ENCODE data around the gene GRM7. TPM values are rescaled to one million over a fixed set of nuclear protein-coding genes. Genes with fewer than 3 reads are reported as not detected.

GRM7 gene
- total RNA-seq, 1 experiment from 2014 or later, result 0.66 TPM

- DNase-seq (ENCODE audit: low read depth, low spot score), result no peak
- in situ Hi-C loops (cut with HindIII; ENCODE audit: low pct_unique_long_range_greater_than_20kb, low sequenced_read_pairs), result no loop called here
These were observed 448.8 kb downstream of the GRM7 start for GRCh38 chr3:7309641-7310102.

GRCh38 chr3:7315037-7315436 lies 454.1 kb downstream of the GRM7 start:
- in situ Hi-C loops (cut with HindIII; ENCODE audit: low pct_unique_long_range_greater_than_20kb, low sequenced_read_pairs), result no loop called here
- DNase-seq (ENCODE audit: low read depth, low spot score), result no peak

- in situ Hi-C loops (cut with HindIII; ENCODE audit: low pct_unique_long_range_greater_than_20kb, low sequenced_read_pairs), result no loop called here
- DNase-seq (ENCODE audit: low read depth, low spot score), result no peak
These were observed 462.2 kb downstream of the GRM7 start for GRCh38 chr3:7322957-7323669.

- in situ Hi-C loops (cut with HindIII; ENCODE audit: low pct_unique_long_range_greater_than_20kb, low sequenced_read_pairs), result no loop called here
- DNase-seq (ENCODE audit: low read depth, low spot score), result no peak
These were observed 467.4 kb downstream of the GRM7 start for GRCh38 chr3:7328339-7328738.

GRCh38 chr3:7332696-7333095 lies 471.8 kb downstream of the GRM7 start:
- in situ Hi-C loops (cut with HindIII; ENCODE audit: low pct_unique_long_range_greater_than_20kb, low sequenced_read_pairs), result no loop called here
- DNase-seq (ENCODE audit: low read depth, low spot score), result no peak

- in situ Hi-C loops (cut with HindIII; ENCODE audit: low pct_unique_long_range_greater_than_20kb, low sequenced_read_pairs), result no loop called here
- DNase-seq (ENCODE audit: low read depth, low spot score), result no peak
These were observed 472.2 kb downstream of the GRM7 start for GRCh38 chr3:7333125-7333524.

GRCh38 chr3:7340795-7341194 lies 479.9 kb downstream of the GRM7 start:
- in situ Hi-C loops (cut with HindIII; ENCODE audit: low pct_unique_long_range_greater_than_20kb, low sequenced_read_pairs), result no loop called here
- DNase-seq (ENCODE audit: low read depth, low spot score), result no peak

GRCh38 chr3:7346364-7346763 lies 485.4 kb downstream of the GRM7 start:
- in situ Hi-C loops (cut with HindIII; ENCODE audit: low pct_unique_long_range_greater_than_20kb, low sequenced_read_pairs), result no loop called here

GRCh38 chr3:7357101-7357500 lies 496.2 kb downstream of the GRM7 start:
- in situ Hi-C loops (cut with HindIII; ENCODE audit: low pct_unique_long_range_greater_than_20kb, low sequenced_read_pairs), result no loop called here
- no peak for DNase-seq (ENCODE audit: low read depth, low spot score)

More at GRCh38 chr3:7346364-7346763, 485.4 kb downstream of the GRM7 start:
- no peak for DNase-seq (ENCODE audit: low read depth, low spot score)

- in situ Hi-C loops (cut with HindIII; ENCODE audit: low pct_unique_long_range_greater_than_20kb, low sequenced_read_pairs), result no loop called here
- DNase-seq (ENCODE audit: low read depth, low spot score), result no peak
These were observed 507.1 kb downstream of the GRM7 start for GRCh38 chr3:7367968-7368367.

- no peak for DNase-seq (ENCODE audit: low read depth, low spot score)
- in situ Hi-C loops (cut with HindIII; ENCODE audit: low pct_unique_long_range_greater_than_20kb, low sequenced_read_pairs), result no loop called here
These were observed 507.7 kb downstream of the GRM7 start for GRCh38 chr3:7368597-7368996.

GRCh38 chr3:7371693-7372572 lies 511.0 kb downstream of the GRM7 start:
- DNase-seq (ENCODE audit: low read depth, low spot score), result no peak
- in situ Hi-C loops (cut with HindIII; ENCODE audit: low pct_unique_long_range_greater_than_20kb, low sequenced_read_pairs), result no loop called here

- DNase-seq (ENCODE audit: low read depth, low spot score), result no peak
- in situ Hi-C loops (cut with HindIII; ENCODE audit: low pct_unique_long_range_greater_than_20kb, low sequenced_read_pairs), result no loop called here
These were observed 516.2 kb downstream of the GRM7 start for GRCh38 chr3:7377103-7377502.

GRCh38 chr3:7381741-7382140 lies 520.8 kb downstream of the GRM7 start:
- in situ Hi-C loops (cut with HindIII; ENCODE audit: low pct_unique_long_range_greater_than_20kb, low sequenced_read_pairs), result no loop called here
- no peak for DNase-seq (ENCODE audit: low read depth, low spot score)

- no peak for DNase-seq (ENCODE audit: low read depth, low spot score)
- in situ Hi-C loops (cut with HindIII; ENCODE audit: low pct_unique_long_range_greater_than_20kb, low sequenced_read_pairs), result no loop called here
These were observed 521.5 kb downstream of the GRM7 start for GRCh38 chr3:7382293-7383010.

GRCh38 chr3:7385635-7386034 lies 524.7 kb downstream of the GRM7 start:
- in situ Hi-C loops (cut with HindIII; ENCODE audit: low pct_unique_long_range_greater_than_20kb, low sequenced_read_pairs), result no loop called here
- DNase-seq (ENCODE audit: low read depth, low spot score), result no peak

GRCh38 chr3:7388026-7388425 lies 527.1 kb downstream of the GRM7 start:
- in situ Hi-C loops (cut with HindIII; ENCODE audit: low pct_unique_long_range_greater_than_20kb, low sequenced_read_pairs), result no loop called here
- DNase-seq (ENCODE audit: low read depth, low spot score), result no peak

- in situ Hi-C loops (cut with HindIII; ENCODE audit: low pct_unique_long_range_greater_than_20kb, low sequenced_read_pairs), result no loop called here
- DNase-seq (ENCODE audit: low read depth, low spot score), result no peak
These were observed 531.3 kb downstream of the GRM7 start for GRCh38 chr3:7392206-7392605.
